K562 (cell line): ENCODE results near the gene CCDC9. TPM values are rescaled to one million over a fixed set of nuclear protein-coding genes. Genes with fewer than 3 reads are reported as not detected.

Experiments
- ESRRB ChIP-seq: fragments of 250-450 bp; sonication (Bioruptor Pico); IDR thresholded peaks from 2 replicates; pipeline ENCODE4 v1.5.0; 2020; ENCODE audit warnings: mild to moderate bottlenecking, moderate library complexity, borderline replicate concordance
- FOSL1 ChIP-seq: fragments of 200-800 bp; sonication (Bioruptor generic); conservative IDR thresholded peaks from 2 replicates; pipeline ENCODE4 v1.6.1; 2016; ENCODE audit warnings: missing genetic modification characterization, missing compliant biosample characterization
- GABPA ChIP-seq: fragments of 200-800 bp; sonication (Bioruptor generic); conservative IDR thresholded peaks from 2 replicates; pipeline ENCODE4 v1.6.1; 2016; ENCODE audit warnings: low read depth, missing genetic modification characterization, missing compliant biosample characterization
- GATA2 ChIP-seq: sonication (generic); formaldehyde crosslinking; IDR thresholded peaks from 2 replicates; pipeline ENCODE4 v1.4.0; 2020; ENCODE audit warnings: mild to moderate bottlenecking, missing genetic modification reagents
- GTF2E2 ChIP-seq: fragments of 200-800 bp; sonication (Bioruptor generic); IDR thresholded peaks from 2 replicates; pipeline ENCODE4 v1.6.1; 2016; ENCODE audit warnings: missing genetic modification characterization, missing compliant biosample characterization
- HDAC6 ChIP-seq: IDR thresholded peaks from 2 replicates; pipeline ENCODE4 v1.6.1; 2012; ENCODE audit warnings: low read depth, mild to moderate bottlenecking, control low read depth, inconsistent platforms, low read length, moderate library complexity
- HIVEP1 ChIP-seq: fragments of 250-450 bp; sonication (Bioruptor Pico); IDR thresholded peaks from 2 replicates; pipeline ENCODE4 v1.4.0; 2020; ENCODE audit warnings: mild to moderate bottlenecking
- MCM3 ChIP-seq: fragments of 450-650 bp; IDR thresholded peaks from 2 replicates; pipeline ENCODE4 v1.6.1; 2016
- MXI1 ChIP-seq: IDR thresholded peaks from 2 replicates; pipeline ENCODE4 v1.6.1; 2011; ENCODE audit warnings: low read depth, mild to moderate bottlenecking, improper control_type of control experiment, low read length
- PTRF ChIP-seq: fragments of 450-650 bp; IDR thresholded peaks from 2 replicates; pipeline ENCODE4 v1.6.1; 2016; ENCODE audit warnings: mild to moderate bottlenecking, missing genetic modification characterization, missing compliant biosample characterization
- RNF2 ChIP-seq: sonication (generic); IDR thresholded peaks from 2 replicates; pipeline ENCODE4 v1.6.1; 2016
- SAFB ChIP-seq: fragments of 200-400 bp; formaldehyde crosslinking; IDR thresholded peaks from 2 replicates; pipeline ENCODE4 v1.6.1; 2017; ENCODE audit warnings: low read depth, low read length, borderline replicate concordance
- TBL1XR1 ChIP-seq, 2 experiments: IDR thresholded peaks; 2 replicates each; pipeline ENCODE4 v1.6.1; 2012; ENCODE audit warnings: improper control_type of control experiment in 2 of 2, low read length in 2 of 2, mild to moderate bottlenecking in 1 of 2
- TCF7L2 ChIP-seq: fragments of 150-350 bp; IDR thresholded peaks from 2 replicates; pipeline ENCODE4 v1.6.1; 2016; ENCODE audit warnings: low read depth, mild to moderate bottlenecking, low read length, moderate library complexity
- TSC22D4 ChIP-seq: fragments of 450-650 bp; IDR thresholded peaks from 2 replicates; pipeline ENCODE4 v1.6.1; 2016; ENCODE audit warnings: missing genetic modification characterization, missing biosample characterization, control low read depth
- ZNF316 ChIP-seq: fragments of 450-650 bp; IDR thresholded peaks from 2 replicates; pipeline ENCODE4 v1.6.1; 2016
- ZNF449 ChIP-seq: fragments of 250-450 bp; sonication (Bioruptor Pico); IDR thresholded peaks from 2 replicates; pipeline ENCODE4 v1.8.0; 2022; ENCODE audit warnings: moderate library complexity, mild to moderate bottlenecking, inconsistent platforms
- ZNF583 ChIP-seq: fragments of 250-450 bp; sonication (Bioruptor Pico); IDR thresholded peaks from 2 replicates; pipeline ENCODE4 v1.4.0; 2020
- ZNF589 ChIP-seq: fragments of 200-800 bp; sonication (Bioruptor generic); IDR thresholded peaks from 2 replicates; pipeline ENCODE4 v1.6.1; 2016; ENCODE audit warnings: low read depth, missing genetic modification characterization, missing compliant biosample characterization
- ZNF766 ChIP-seq: fragments of 200-800 bp; sonication (Bioruptor generic); conservative IDR thresholded peaks from 2 replicates; pipeline ENCODE4 v1.6.1; 2016; ENCODE audit warnings: missing genetic modification characterization, missing compliant biosample characterization
- polyA plus RNA-seq, 8 experiments: library from polyadenylated mRNA; depleted of rRNA in 4 of 8; stranded (reverse) in 5 of 8; unstranded in 3 of 8; fragments of >200 nt; fragmentation: Nextera tagmentation in 2 of 8; fragmentation: Illumina TruSeq in 1 of 8; extraction: Ambion mirVana in 2 of 8; extraction: Trizol in 1 of 8; gene quantifications; 2 replicates each; pipeline versions ENCODE4 v1.2.1 to v1.2.3, GENCODE V29; 2011 to 2014; ENCODE audit warnings: inconsistent platforms in 1 of 8, missing spikeins in 1 of 8
- total RNA-seq, 7 experiments: library from RNA; depleted of rRNA in 6 of 7; stranded (reverse); fragments of >200 nt in 6 of 7; fragmentation: Illumina TruSeq in 2 of 7; extraction: Trizol in 2 of 7; gene quantifications; 2 replicates each; pipeline versions ENCODE4 v1.2.1 to v1.2.3, GENCODE V29; 2011 to 2021; ENCODE audit warnings: low replicate concordance in 1 of 7
- TF ChIP-seq, protein P1 (sequence below): fragments of 450-650 bp; IDR thresholded peaks from 2 replicates; pipeline ENCODE4 v1.6.1; 2016; ENCODE audit warnings: borderline replicate concordance
- TF ChIP-seq, protein P2 (sequence below): fragments of 250-450 bp; sonication (Bioruptor Pico); IDR thresholded peaks from 2 replicates; pipeline ENCODE4 v1.5.1; 2021; ENCODE audit warnings: mild to moderate bottlenecking
- TF ChIP-seq, protein P3 (sequence below): fragments of 250-450 bp; sonication (Bioruptor Pico); IDR thresholded peaks from 2 replicates; pipeline ENCODE4 v1.4.0; 2020; ENCODE audit warnings: borderline replicate concordance

CCDC9 gene
- total and polyA plus RNA-seq, 9 of the 15 experiments (the other 6 are each of a cell fraction or from before 2014, with no cell fraction given), result 0.23 to 38.6 (median 8.4) TPM

DNA sequence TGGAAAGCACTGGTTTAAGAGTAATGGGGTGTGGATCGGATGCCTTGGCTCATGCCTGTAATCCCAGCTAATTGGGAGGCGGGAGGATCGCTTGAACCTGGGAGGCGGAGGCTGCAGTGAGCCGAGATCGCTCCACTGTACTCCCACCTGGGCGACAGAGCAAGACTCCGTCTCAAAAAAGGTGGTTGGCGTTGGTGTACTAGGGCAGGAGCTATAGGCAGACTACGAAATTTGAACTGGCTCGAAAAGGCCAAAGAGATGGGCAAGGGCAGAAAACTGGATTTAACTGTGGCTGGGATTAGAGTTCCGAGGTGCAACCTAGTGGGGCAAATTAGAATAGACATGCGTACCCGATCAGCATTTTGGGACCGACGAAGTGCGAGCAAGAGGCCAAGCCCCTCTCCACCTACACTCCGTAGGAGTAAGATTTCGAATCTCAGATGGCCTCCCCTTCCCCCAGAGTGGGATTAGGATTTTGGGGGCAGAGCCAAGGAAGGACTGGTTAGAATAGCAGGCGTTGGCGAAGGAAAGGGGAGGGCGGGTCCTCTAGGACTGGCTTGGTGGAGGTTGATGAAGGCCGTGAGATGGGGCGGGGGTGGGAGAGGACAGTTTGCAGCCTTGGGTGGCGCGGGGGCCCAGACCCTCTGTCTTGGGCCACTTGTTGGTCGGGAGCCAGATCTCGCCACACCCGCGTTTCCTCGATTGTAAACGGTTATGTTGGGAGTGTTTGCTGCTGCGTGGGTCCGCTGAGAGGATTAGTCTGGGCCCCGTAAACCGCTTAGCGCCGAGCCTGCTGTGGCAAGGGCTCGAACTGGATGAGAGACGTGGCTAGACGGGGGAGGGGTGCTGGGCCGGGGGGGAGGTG is 16.4 kb downstream of the CCDC9 start (continued):
- TF ChIP-seq, protein P1, sequence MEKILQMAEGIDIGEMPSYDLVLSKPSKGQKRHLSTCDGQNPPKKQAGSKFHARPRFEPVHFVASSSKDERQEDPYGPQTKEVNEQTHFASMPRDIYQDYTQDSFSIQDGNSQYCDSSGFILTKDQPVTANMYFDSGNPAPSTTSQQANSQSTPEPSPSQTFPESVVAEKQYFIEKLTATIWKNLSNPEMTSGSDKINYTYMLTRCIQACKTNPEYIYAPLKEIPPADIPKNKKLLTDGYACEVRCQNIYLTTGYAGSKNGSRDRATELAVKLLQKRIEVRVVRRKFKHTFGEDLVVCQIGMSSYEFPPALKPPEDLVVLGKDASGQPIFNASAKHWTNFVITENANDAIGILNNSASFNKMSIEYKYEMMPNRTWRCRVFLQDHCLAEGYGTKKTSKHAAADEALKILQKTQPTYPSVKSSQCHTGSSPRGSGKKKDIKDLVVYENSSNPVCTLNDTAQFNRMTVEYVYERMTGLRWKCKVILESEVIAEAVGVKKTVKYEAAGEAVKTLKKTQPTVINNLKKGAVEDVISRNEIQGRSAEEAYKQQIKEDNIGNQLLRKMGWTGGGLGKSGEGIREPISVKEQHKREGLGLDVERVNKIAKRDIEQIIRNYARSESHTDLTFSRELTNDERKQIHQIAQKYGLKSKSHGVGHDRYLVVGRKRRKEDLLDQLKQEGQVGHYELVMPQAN, result peak; percentile 22; the same call in 1 of the 2 replicates
- TF ChIP-seq MCM3 (no peak), ZNF766 (CRISPR knock-in tag) (no peak), PTRF (tag) (no peak), FOSL1 (tag) (no peak; the same call in 1 of the 2 replicates), TSC22D4 (tag) (no peak), ZNF583 (CRISPR knock-in tag) (no peak), GATA2 (CRISPR knock-in tag) (no peak), GABPA (tag) (no peak), ZNF589 (CRISPR knock-in tag) (0 out of 2 replicates have a peak, but pooled peaks have one; percentile 0), GTF2E2 (tag) (no peak), RNF2 (no peak), MXI1 (no peak), TCF7L2 (no peak), ZNF449 (no peak), HDAC6 (no peak), HIVEP1 (CRISPR knock-in tag) (no peak), TBL1XR1 (IDR thresholded peaks at IDR 0.05; ENCODE audit: low read length in 2 of 2) (no peak), SAFB (no peak), ESRRB (no peak), ZNF316 (no peak)
- TF ChIP-seq, protein P2, sequence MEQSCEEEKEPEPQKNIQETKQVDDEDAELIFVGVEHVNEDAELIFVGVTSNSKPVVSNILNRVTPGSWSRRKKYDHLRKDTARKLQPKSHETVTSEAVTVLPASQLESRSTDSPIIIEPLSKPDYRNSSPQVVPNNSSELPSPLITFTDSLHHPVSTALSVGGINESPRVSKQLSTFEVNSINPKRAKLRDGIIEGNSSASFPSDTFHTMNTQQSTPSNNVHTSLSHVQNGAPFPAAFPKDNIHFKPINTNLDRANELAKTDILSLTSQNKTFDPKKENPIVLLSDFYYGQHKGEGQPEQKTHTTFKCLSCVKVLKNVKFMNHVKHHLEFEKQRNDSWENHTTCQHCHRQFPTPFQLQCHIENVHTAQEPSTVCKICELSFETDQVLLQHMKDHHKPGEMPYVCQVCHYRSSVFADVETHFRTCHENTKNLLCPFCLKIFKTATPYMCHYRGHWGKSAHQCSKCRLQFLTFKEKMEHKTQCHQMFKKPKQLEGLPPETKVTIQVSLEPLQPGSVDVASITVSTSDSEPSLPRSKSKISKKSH (CRISPR knock-in tag), result no peak
- TF ChIP-seq, protein P3, sequence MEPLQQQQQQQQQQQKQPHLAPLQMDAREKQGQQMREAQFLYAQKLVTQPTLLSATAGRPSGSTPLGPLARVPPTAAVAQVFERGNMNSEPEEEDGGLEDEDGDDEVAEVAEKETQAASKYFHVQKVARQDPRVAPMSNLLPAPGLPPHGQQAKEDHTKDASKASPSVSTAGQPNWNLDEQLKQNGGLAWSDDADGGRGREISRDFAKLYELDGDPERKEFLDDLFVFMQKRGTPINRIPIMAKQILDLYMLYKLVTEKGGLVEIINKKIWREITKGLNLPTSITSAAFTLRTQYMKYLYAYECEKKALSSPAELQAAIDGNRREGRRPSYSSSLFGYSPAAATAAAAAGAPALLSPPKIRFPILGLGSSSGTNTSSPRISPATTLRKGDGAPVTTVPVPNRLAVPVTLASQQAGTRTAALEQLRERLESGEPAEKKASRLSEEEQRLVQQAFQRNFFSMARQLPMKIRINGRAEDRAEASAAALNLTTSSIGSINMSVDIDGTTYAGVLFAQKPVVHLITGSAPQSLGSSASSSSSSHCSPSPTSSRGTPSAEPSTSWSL (CRISPR knock-in tag), result no peak
